H1 (cell line): ENCODE results near the gene MYCBP2. TPM values are rescaled to one million over a fixed set of nuclear protein-coding genes. Genes with fewer than 3 reads are reported as not detected.
A peak's percentile ranks its signal among the peaks of the same experiment; 100 is the strongest.

ENCODE experiments used
- BRCA1 ChIP-seq: IDR thresholded peaks from 2 replicates; pipeline ENCODE4 v1.6.1; 2012; ENCODE audit warnings: low read depth, low read length, improper control_type of control experiment
- CHD2 ChIP-seq: IDR thresholded peaks from 2 replicates; pipeline ENCODE4 v1.6.1; 2012; ENCODE audit warnings: low read length, improper control_type of control experiment
- CHD7 ChIP-seq: fragments of 300-600 bp; sonication (generic); IDR thresholded peaks from 2 replicates; pipeline ENCODE4 v1.7.1; 2012; ENCODE audit warnings: low read length, moderate library complexity, mild to moderate bottlenecking, inconsistent platforms; ENCODE audit not compliant: insufficient replicate concordance
- NANOG ChIP-seq: IDR thresholded peaks from 2 replicates; pipeline ENCODE4 v1.6.1; 2011; ENCODE audit warnings: low read length, low read depth, mild to moderate bottlenecking, inconsistent platforms; ENCODE audit not compliant: insufficient read depth, poor library complexity, severe bottlenecking
- POLR2A ChIP-seq, 2 experiments: IDR thresholded peaks; 1 replicate in 1 of 2; 2 replicates in 1 of 2; pipeline ENCODE4 v1.6.1; 2011; ENCODE audit warnings: low read depth in 2 of 2, low read length in 2 of 2, mild to moderate bottlenecking in 2 of 2; ENCODE audit errors: control extremely low read depth in 1 of 2
- POLR2AphosphoS5 ChIP-seq: IDR thresholded peaks from 2 replicates; pipeline ENCODE4 v1.6.1; 2011; ENCODE audit warnings: low read depth, low read length
- RAD21 ChIP-seq, 2 experiments: IDR thresholded peaks in 1 of 2; conservative IDR thresholded peaks in 1 of 2; 2 replicates each; pipeline ENCODE4 v1.6.1; 2011; ENCODE audit warnings: low read depth in 2 of 2, low read length in 2 of 2, improper control_type of control experiment in 1 of 2, inconsistent platforms in 1 of 2, mild to moderate bottlenecking in 1 of 2, moderate library complexity in 1 of 2
- RBBP5 ChIP-seq: IDR thresholded peaks from 2 replicates; pipeline ENCODE4 v1.7.1; 2012; ENCODE audit warnings: low read depth, mild to moderate bottlenecking, inconsistent platforms, low read length, moderate library complexity, borderline replicate concordance
- SIRT6 ChIP-seq: IDR thresholded peaks from one replicate; pipeline ENCODE4 v1.7.1; 2012; ENCODE audit warnings: low read length, inconsistent platforms
- SP2 ChIP-seq: IDR thresholded peaks from 2 replicates; pipeline ENCODE4 v1.6.1; 2012; ENCODE audit warnings: mild to moderate bottlenecking, low read length, inconsistent platforms
- polyA plus RNA-seq, 7 experiments: library from polyadenylated mRNA; depleted of rRNA in 3 of 7; stranded (reverse) in 5 of 7; unstranded in 2 of 7; fragments of >200 nt in 5 of 7; fragments of 200-250 nt in 2 of 7; gene quantifications; 1 replicate in 5 of 7; 2 replicates in 1 of 7; 4 replicates in 1 of 7; pipeline versions ENCODE4 v1.2.1 to v1.2.3, GENCODE V29; 2011 to 2013; ENCODE audit warnings: missing spikeins in 2 of 7, mixed read lengths in 2 of 7
- total RNA-seq: library from RNA; stranded (reverse); fragmentation: NEBNext Ultra II Directional; extraction: Animal tissue kit (Norgen Biotek cat#: 25700); gene quantifications from 2 replicates; pipeline ENCODE4 v1.2.1, GENCODE V29; 2021

The MYCBP2 gene
- total and polyA plus RNA-seq, 2 of the 8 experiments (the other 6 are each of a cell fraction or from before 2014, with no cell fraction given), result 19.0 to 52.1 TPM

DNA sequence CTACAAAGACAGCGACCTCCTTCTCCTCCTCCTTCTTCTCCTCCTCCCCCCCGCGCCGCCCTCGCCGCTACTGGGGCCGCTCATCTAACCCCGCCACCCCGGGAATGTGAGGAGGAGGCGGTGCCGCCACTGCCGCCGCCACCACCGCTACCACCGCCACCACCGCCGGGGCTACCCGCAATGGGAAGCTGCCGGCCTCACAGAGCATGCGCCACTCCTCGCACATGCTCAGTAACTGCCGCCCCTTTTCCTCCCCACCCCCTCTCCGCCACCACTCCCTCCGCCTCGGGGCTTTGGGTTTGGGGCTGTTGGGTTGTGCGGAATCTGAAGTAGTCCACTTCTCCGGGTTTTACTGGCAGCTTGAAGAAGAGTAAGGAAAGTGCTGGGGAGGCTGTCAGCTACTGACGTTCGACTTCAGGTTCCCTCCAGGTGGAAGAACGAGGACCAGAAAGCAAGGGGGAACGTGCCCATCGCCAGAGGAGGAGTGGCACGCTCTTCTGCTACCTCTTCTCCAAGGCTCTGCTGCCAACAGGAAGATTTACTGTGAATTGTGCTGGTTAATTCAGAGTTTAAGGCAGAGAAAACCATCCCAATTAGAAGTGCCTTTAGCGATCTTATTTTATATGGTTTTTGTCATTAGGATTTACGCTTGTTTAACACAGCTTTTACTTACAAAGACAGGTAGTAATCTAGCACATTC is at the start of gene MYCBP2 (continued):
- TF ChIP-seq CHD7, result no peak
- TF ChIP-seq BRCA1, result no peak
- peak; percentile 25 to 33; a peak in 2 of 4 replicates for TF ChIP-seq RAD21 (IDR thresholded peaks at IDR 0.05 in 1 of 2, conservative IDR thresholded peaks at IDR 0.05 in 1 of 2; ENCODE audit: low read depth in 2 of 2, low read length in 2 of 2)
- no peak for TF ChIP-seq SIRT6
- TF ChIP-seq RBBP5, result peak; percentile 15; the same call in 1 of the 2 replicates
- TF ChIP-seq CHD2, result peak; percentile 71
- TF ChIP-seq NANOG, result no peak
- TF ChIP-seq SP2, result no peak
- peak; percentile 58 to 69; a peak in 2 of 3 replicates for TF ChIP-seq POLR2A (IDR thresholded peaks at IDR 0.05; ENCODE audit: control extremely low read depth in 1 of 2, low read depth in 2 of 2, low read length in 2 of 2)
- TF ChIP-seq POLR2AphosphoS5, result peak; percentile 80; the same call in 1 of the 2 replicates
